ENCODE measurements around the gene DACT2.

DACT2 gene

DNA sequence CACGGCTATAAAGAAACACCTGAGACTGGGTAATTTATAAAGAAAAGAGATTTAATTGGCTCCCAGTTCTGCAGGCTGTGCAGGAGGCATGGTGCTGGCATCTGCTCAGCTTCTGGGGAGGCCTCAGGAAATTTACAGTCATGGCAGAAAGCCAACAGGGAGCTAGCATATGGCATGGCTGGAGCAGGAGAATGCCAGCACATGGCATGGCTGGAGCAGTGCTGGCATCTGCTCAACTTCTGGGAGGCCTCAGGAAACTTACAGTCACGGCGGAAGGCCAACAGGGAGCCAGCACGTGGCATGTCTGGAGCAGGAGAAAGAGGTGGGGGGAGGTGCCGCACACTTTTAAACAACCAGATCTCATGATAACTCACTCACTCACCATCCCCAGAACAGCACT lies 32.5 kb upstream of the DACT2 start:
- DNase-seq (ENCODE audit: low read depth in 2 of 2), result no peak

DNA sequence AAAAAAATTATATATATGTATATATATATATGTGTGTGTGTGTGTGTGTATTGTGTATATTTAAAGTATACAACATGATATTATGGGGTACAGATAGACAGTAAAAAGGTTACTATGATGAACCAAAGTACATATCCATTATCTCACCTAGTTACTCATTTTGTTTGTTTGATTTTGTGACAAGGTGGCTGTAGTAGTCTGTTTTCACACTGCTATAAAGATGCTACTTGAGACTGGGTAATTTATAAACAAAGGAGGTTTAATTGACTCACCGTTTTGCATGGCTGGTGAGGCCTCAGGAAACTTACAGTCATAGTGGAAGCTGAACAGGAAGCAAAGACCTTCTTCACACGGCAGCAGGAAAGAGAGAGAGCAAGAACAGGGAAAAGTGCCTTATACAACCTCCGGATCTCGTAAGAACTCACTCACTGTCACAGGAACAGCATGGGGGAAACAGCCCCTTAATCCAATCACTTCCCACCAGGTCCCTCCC lies 30.2 kb upstream of the DACT2 start:
- no peak for DNase-seq (ENCODE audit: low read depth in 2 of 2)

DNA sequence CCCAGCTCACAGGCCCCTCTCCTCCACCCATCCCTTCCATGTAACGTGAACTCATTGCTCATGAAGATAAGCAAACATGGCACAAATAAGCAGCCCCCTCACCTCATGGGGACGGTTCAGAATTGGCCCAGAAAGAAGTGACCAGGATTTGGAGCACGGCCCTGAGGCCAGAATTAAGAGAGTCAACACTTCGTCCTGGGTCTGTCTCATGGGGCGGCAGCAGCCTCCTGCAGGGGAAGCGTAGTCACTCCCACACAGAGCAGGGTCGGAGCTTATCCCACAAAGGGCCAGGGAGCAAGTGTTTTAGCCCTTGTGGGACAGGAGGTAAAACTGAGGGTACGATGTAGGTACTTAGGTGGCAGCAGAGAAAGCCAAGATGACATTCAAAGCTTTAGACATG lies 28.6 kb upstream of the DACT2 start:
- DNase-seq (ENCODE audit: low read depth in 2 of 2), result no peak

DNA sequence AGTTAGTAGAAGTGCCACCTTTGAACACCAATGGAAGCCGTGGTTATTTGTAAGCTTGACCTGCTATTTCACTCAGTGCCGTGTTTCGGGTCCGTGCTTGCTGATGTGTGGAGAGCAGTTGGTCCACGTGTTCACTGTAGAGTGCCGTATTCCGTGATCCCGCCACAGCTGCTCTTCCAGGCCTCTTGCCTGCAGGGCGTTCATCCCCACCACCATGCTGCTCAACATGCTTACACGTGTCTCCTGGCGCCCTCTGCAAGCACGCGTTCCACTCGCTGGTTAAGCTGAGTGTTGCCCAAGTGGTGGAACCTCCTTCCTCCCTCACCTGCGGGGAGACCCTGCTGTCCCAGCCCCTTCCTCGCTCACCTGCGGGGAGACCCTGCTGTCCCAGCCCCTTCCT lies 28.0 kb upstream of the DACT2 start:
- no peak for DNase-seq (ENCODE audit: low read depth in 2 of 2)

DNA sequence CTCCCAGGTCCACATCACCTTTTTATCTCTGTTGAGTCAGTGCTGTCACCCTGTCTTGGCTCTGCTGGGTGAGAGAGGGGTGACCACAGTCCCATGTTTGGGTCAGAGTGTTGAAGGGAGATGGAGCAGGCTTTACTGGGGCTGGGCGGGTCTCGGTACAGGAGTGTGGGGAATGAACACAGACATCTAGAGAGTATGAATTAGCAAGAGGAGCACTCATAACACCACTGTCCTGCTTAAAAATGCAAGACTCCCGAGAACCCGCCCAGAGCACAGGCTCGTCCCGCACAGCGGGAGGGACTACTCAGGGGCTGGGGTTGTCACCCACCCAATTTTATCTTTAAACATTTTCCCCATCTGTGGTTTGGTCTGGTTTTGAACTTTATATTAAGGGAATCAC lies 27.5 kb upstream of the DACT2 start:
- no peak for DNase-seq (ENCODE audit: low read depth in 2 of 2)

DNA sequence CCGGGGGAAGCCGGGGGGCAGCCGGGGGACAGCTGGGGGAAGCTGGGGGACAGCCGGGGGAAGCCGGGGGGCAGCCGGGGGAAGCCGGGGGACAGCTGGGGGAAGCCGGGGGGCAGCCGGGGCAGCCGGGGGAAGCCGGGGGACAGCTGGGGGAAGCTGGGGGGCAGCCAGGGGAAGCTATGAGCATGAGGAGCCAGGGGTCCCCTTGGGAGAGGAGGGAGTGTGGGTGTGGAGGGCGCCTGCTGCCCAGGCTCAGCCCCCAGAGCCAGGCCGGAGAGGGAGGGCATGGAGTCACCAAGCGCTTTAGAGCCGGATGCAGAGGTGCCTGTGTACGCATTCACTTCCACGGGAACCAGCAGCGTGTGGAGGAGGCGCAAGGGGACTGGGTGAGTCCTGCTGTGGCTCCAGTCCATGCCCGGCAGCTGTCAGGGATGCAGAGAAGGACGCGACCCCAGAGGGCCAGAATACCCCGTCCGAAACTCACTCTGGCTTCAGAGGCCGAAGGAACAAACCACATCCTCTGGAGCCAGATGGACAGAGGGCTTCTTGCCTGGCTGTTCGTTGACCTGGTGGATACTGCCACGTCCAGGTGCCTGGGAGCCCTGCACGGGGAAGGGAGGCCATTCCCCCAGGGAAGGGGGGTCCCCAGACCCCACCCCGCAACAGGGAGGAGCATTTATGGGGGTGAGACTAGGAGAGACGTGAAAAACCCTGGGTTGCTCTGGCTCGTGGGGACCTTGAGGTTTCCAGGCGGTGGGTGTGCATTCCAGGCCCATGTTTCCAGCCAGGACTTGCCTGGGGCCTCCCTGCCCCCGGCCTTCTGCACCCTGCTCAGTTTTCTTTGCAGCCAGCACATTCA lies 26.5 kb upstream of the DACT2 start:
- DNase-seq (ENCODE audit: low read depth in 2 of 2), result no peak

DNA sequence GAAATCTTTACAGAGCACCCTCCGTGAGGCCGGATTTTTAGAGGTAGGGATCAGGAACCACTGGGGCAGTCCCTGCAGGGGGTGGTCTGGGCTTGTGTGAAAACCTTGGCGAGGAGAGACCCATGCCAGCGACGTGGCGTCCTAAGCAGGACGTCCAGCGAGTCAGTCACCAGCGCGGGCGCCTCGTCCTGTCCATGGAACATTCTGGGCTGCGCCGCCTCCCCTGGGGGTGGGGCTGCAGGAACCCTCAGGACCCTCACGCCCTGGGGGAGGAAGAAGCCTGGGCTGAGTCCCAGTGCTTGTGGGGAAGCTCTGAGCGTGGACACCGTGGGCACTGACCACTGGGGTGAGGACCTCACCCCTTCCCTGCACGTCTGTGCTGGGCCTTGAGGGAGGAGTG lies 25.7 kb upstream of the DACT2 start:
- DNase-seq (ENCODE audit: low read depth in 2 of 2), result no peak

DNA sequence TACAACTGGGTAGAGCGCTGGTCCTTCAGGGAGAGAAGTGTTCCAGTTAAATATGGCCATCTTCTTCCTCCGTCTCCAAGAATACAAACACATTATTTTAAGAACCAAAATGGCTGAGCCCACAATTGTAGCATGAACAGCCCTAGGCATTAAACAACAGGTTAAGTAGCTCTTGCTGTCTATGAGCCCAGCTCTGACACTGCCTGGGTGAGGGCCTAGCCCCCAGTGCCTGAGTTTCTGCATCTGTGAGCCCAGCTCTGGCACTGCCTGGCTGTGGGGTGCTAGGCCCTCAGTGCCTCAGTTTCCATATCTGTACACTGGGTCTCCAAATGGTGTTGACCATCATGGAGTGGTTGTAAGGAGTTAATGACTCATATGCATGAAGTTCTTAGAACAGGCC lies 24.8 kb upstream of the DACT2 start:
- no peak for DNase-seq (ENCODE audit: low read depth in 2 of 2)

DNA sequence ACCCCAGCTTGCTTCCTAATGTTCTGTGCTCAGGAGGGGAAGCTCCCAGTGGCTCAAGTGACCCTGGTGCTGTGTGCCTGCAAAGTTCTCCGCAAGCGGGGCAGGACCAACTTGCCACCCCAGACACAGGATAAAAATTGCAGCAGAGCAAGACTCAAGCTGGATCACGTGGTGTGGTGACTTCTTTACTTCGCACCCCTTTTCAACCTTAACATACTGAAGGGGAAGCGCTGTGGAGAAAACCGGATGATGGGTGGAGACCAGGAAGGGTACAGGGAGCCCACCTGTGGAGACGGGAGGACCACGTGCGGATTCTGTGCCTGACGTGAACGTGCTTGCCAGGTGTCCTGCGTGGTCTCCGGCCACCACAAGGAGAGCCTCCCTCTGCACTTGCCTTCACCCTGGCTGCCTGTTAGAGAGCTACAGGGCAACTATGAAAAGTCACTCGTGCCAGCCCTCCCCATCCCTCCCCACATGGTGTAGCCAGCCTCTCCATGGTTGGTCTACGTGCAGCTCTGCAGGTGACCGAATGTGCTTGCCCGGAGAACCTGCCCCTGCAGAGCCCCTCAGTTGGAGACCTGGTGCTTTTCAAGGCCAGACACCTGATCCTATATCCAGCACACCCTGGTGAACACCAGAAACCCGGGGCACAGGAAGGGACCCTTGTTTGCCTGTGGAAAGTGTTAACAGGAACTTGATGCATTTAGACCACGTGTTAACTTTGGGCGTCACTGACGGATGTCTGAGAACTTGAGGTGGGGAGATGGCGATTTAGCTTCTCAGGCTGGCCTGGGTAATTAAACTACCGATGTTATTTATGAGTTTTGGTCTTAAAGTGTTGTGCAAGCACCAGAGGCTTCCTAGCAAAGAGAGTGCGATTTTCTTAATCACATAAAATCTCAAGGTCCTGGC lies 23.9 kb upstream of the DACT2 start:
- no peak for DNase-seq (ENCODE audit: low read depth in 2 of 2)

DNA sequence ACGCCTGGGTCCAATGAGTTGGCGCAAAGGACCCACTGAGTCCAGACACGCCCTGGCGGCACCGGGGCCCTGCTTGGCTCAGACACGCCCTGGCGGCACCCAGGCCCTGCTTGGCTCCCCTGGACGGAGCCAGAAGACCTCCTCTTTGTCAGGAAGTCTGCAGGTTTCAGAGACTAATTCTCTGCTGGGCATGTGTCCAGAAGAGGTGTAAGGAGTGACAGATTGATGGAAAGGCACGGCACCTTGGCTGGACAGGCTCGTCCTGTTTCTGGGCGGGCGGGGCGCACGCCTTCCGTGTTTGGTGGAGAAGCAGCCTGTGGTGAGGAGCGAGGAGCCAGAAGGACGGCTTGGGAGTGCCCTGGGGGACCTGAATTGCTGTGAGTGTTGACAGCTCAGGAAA lies 23.1 kb upstream of the DACT2 start:
- no peak for DNase-seq (ENCODE audit: low read depth in 2 of 2)

DNA sequence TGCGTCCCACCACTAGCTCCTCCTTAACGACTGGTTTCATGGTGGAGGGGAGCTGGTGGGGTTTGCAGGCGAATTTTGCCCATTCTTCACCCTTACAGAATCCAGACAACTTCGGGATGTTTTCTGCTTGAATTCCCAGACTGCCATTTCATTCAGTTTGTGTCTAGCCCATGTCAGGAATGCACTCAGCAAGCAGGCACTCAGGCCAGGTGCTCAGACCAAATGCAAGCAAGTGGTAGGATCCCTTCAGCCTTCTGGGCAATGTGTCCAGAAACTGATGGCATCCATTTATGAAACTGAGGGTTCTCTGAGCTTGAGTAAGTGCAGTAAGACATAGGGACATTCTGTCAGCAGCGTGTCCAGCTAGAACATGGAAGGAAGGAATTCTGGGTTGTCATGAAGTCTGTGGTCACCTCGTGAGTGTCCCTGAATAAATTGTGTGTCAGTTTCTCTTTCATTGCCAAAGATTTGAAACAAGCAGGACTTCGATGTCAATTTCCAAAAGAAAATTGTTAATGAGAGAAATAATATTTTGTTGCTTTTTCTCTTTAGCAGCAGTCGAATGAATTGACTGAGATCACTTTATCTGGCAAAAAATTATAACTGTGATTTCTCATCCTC lies 21.8 kb upstream of the DACT2 start:
- DNase-seq (ENCODE audit: low read depth in 2 of 2), result no peak

DNA sequence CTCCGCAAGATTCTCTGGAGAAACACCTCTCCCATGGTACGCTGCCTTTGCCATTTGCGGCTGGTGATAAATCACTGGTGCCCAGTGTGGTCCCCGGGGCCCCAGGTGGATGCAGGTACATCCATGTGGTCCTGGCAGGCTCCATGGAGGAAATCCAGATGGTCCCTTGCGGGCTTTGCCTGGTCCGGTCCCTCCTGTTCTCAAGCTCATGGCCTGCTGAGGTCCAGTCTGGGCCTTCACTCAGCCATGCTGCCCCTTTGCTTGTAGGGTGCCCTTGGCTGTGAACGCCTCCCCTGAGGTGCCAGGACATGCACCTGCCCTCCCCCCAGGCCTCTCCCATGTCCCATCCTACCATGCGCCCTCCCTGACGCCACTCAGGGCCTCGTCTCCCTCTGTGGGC lies 21.2 kb upstream of the DACT2 start:
- DNase-seq (ENCODE audit: low read depth in 2 of 2), result no peak

DNA sequence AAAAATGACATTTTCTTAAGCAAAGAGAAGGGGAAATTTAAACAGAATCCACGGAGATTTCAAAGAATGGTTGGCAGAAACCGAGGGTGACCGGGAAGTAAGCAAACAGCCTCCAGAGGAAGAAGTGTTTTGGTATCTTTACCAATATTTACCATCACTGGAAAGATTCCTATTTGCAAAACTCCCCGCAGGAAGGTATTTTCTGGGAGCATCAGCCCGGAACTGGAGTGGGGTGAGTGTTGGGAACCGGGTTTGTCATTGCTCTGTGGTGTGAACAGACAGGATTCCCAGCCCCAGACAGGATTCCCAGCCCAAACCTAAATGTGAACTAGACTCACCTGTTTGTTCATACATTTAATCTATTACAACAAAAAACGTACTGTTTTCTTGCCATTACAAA lies 19.2 kb upstream of the DACT2 start:
- DNase-seq (ENCODE audit: low read depth in 2 of 2), result no peak

DNA sequence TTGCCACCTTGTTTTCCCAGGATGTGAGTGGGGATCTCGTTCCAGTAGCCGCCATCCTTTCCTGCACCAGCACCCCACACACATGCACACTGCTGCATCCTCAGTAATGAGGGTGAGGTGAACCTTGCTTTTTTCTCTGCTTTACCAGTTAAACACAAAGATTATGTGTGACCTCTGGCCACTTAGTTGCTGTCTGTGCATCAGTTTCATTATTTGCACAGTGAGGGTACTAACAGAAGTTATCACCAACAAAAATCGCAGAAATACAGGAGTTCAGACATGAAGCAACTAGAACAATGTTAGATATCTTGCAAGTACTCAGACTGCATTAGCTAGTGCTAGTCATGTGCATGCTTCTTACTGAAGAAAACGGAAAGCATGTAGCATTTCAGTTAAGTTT lies 17.4 kb upstream of the DACT2 start:
- no peak for DNase-seq (ENCODE audit: low read depth in 2 of 2)

DNA sequence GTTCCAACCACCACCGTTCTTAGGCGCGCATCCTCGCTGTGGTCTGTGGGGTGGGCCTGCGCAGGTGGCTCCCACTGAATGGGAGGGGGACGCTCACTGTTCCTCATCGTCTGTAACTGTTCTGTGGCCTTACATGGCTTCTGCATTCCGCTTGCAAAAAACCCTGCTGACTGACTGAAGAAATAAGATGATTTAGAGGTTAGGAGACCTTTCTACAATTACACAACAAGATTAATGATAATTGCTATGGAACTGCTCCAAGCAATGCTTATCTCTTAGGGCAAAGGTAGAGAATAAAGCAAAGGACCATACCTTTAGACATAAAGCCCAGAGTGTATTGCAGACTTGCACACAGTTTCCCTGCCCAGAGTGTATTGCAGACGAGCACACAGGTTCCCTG lies 14.4 kb upstream of the DACT2 start:
- DNase-seq (ENCODE audit: low read depth in 2 of 2), result no peak

DNA sequence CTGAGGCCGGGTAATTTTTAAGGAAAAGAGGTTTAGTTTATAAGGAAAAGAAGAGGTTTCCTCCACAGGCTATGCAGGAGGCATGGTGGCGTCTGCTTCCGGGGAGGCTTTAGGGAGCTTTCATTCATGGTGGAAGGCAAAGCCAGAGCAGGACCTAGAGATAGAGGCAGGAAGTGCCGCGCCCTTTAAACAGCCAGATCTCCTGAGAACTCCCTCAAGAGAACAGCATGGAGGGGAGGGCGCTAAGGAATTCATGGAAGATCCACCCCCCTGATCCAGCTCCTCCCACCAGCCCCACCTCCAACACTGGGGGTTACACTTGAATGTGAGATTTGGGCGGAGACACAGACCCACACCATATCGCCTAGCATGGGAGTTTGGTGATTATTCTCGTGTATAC lies 13.9 kb upstream of the DACT2 start:
- no peak for DNase-seq (ENCODE audit: low read depth in 2 of 2)

DNA sequence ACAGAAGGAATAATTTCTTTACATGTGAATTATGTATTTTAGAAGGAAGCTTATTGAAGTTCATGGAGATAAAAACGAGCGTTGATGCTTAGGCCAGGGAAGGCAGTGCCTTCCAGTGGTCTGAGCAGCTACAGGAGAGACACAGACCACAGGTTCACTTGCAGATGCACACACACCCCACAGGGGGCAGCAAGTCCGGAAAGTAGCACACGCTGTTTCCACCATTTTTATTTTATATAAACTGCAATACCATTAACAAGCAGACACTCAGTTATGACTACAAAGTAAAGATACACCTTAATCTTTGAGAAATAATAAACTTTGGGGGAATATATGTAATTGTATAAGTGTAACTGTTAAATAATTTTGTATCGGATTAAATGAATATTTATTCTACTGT lies 13.5 kb upstream of the DACT2 start:
- DNase-seq (ENCODE audit: low read depth in 2 of 2), result no peak

DNA sequence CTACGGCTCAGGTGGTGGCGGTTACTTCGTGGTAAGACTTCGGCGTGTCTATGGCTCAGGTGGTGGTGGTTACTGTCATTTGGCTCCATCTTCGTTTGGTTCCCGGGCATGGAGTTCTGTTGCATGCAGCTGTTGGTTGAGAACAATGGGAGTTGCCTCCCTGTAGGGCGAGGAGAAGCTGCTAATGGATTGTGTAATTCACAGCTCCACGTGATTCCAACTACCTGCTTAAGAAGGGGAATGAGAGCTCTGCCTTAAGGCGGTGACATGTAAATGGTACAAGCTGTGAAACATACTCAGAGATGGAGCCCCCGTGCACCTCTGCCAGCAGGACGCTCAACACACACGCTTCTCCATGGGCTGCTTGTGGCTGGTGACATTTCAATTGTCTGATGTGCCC lies 12.4 kb upstream of the DACT2 start:
- no peak for DNase-seq (ENCODE audit: low read depth in 2 of 2)

DNA sequence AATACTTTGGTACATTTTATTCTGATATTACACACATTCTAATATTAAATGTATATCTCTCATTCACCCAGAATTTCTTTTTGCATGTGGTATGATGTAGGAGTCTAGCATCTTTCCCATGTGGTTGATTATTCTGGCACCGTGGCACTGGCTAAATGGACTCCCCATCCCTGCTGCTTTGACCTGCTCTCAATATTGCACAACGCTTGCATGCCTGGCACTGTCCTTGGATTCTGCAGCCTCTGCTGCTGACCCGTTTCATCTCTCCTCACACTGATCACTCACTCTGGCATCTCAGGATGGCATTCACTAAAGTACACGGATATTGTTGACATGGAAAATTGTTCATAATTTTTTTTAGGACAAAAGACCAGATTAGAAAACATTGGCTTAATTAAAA lies 11.5 kb upstream of the DACT2 start:
- no peak for DNase-seq (ENCODE audit: low read depth in 2 of 2)

DNA sequence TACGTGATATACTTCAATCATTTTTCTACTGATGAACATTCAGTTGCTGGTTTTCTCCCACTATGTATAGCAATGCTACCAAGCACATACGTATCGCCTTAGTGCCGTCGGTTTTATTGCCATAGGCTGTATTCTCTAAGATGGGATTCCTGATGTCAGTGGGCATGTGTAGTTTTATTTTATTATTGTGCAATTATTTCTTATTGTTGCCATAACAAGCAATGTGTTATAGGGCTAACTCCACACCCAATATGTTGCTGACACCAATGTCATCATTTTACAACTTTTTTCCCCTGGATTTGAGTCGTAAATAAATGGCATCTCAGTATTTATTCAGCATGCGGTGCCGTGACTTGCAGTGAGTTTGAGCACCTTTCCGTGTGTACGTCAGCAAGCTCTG lies 10.8 kb upstream of the DACT2 start:
- DNase-seq (ENCODE audit: low read depth in 2 of 2), result no peak

DNA sequence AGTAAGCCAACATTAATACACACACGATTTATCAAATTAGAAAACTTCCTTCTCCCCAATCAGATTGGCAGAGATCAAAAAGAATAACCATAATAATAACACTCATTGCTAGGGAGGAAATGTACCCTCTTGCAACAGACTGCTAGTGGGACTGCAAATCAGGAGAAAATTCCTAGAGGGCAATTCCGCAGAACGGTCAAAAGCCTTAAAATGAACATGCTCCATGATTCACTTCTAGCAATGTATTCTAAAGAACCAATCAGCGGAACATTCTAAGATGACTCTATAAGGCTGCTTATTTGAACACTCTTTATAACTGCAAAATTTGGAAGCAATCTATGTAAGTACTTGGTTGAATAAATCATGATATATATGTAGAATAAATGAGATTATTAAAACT lies 8.5 kb upstream of the DACT2 start:
- no peak for DNase-seq (ENCODE audit: low read depth in 2 of 2)
